ENCODE data around the gene CATSPERZ. TPM values are rescaled to one million over a fixed set of nuclear protein-coding genes. Genes with fewer than 3 reads are reported as not detected.

Gene CATSPERZ
- total RNA-seq, 1 donor from 2014 or later = not detected

DNA sequence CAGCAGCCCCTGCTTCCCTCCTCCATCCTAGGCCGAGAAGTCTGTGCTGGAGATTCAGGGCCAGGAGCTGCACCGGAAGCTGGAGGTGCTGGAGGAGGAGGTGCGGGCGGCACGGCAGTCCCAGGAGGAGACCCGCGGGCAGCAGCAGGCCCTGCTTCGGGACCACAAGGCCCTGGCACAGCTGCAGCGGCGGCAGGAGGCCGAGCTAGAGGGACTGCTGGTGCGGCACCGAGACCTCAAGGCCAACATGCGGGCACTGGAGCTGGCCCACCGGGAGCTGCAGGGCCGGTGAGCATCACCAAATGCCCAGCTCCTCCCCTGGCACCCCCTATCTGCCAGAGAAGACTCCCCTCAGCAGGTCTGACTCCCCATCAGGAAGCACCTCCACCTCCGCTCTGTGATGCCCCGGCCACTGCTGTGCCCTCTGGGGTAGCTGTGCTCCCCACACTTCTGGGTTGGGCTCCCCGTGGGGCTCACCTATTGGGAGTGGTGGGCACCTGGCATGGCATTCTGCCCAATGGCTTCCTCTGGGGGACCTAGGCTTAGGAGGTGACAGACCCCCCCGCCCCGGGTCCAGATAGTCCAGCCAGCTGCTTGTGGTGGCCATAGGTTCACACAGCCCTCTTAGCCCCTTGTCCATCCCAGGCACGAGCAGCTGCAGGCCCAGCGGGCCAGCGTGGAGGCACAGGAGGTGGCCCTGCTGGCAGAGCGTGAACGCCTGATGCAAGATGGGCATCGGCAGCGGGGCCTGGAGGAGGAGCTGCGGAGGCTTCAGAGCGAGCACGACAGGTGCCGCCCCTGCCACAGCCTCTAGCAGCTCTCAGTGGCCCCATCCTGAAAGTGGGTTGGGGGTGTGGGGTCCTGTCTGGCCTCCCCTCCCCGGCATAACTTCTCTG, 52.2 kb downstream of the CATSPERZ start:
- Histone ChIP-seq H3K27me3 (no peaks in the 10 kb centered on the region), H3K9me3 (no peaks in the 10 kb centered on the region), H3K4me3 (no peak overlapping the region), H3K4me1 (peaks cover 21% of the 10 kb centered on the region), H3K36me3 (no peaks in the 10 kb centered on the region), H3K27ac (no peak overlapping the region)
- TF ChIP-seq, protein P1, sequence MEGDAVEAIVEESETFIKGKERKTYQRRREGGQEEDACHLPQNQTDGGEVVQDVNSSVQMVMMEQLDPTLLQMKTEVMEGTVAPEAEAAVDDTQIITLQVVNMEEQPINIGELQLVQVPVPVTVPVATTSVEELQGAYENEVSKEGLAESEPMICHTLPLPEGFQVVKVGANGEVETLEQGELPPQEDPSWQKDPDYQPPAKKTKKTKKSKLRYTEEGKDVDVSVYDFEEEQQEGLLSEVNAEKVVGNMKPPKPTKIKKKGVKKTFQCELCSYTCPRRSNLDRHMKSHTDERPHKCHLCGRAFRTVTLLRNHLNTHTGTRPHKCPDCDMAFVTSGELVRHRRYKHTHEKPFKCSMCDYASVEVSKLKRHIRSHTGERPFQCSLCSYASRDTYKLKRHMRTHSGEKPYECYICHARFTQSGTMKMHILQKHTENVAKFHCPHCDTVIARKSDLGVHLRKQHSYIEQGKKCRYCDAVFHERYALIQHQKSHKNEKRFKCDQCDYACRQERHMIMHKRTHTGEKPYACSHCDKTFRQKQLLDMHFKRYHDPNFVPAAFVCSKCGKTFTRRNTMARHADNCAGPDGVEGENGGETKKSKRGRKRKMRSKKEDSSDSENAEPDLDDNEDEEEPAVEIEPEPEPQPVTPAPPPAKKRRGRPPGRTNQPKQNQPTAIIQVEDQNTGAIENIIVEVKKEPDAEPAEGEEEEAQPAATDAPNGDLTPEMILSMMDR (IDR thresholded peaks at IDR 0.05) = no peak
- intact Hi-C loops (cut with DNase I) = loop anchor here (5.0 kb wide), 1 partner anchor 35 kb away; the partner anchor contains the start of genes PRDX5 and TRMT112
- DNase-seq (ENCODE audit: extremely low spot score in 2 of 2) = no peak

DNA sequence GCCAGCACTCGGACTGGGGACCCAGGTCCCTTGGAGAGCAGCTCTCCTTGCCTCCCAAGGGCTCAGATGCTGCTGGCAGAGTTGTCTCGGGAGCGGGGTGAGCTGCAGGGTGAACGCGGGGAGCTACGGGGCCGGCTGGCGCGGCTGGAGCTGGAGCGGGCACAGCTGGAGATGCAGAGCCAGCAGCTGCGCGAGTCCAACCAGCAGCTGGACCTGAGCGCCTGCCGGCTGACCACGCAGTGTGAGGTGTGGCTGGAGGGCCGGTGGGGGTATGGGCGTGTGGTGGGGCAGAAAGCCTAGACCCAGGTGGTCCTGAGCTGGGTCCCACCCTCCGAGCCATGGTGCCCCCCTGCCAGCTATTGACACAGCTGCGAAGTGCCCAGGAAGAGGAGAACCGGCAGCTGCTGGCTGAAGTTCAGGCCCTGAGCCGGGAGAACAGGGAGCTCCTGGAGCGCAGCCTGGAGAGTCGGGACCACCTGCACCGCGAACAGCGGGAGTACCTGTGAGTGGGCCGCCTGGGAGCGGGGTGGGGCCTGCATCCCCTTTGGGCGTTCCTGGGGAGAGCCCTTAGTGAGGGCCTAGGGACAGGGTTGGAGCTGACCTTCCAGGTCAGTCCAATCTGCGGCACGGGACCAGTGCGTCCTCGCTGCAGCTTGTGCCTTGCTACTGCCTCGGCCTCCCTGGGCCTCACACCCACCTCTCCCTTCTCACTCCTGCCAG, 53.0 kb downstream of the CATSPERZ start:
- TF ChIP-seq, protein P1 (IDR thresholded peaks at IDR 0.05) = no peak
- TF ChIP-seq POLR2A (IDR thresholded peaks at IDR 0.05) = no peak
- TF ChIP-seq POLR2AphosphoS5 (IDR thresholded peaks at IDR 0.05; ENCODE audit: insufficient read depth in 1 of 2, low read depth in 1 of 2) = no peak
- no peak overlapping the region for H3K4me3 ChIP-seq
- no peak overlapping the region for H3K27ac ChIP-seq
- H3K27me3 ChIP-seq = no peaks in the 10 kb centered on the region
- DNase-seq (ENCODE audit: extremely low spot score in 2 of 2) = no peak
- no peaks in the 10 kb centered on the region for H3K36me3 ChIP-seq
- peaks cover 29% of the 10 kb centered on the region for H3K4me1 ChIP-seq
- no peaks in the 10 kb centered on the region for H3K9me3 ChIP-seq
- intact Hi-C loops (cut with DNase I) = loop anchor here (5.0 kb wide), 1 partner anchor 36 kb away; the partner anchor contains the start of genes PRDX5 and TRMT112

DNA sequence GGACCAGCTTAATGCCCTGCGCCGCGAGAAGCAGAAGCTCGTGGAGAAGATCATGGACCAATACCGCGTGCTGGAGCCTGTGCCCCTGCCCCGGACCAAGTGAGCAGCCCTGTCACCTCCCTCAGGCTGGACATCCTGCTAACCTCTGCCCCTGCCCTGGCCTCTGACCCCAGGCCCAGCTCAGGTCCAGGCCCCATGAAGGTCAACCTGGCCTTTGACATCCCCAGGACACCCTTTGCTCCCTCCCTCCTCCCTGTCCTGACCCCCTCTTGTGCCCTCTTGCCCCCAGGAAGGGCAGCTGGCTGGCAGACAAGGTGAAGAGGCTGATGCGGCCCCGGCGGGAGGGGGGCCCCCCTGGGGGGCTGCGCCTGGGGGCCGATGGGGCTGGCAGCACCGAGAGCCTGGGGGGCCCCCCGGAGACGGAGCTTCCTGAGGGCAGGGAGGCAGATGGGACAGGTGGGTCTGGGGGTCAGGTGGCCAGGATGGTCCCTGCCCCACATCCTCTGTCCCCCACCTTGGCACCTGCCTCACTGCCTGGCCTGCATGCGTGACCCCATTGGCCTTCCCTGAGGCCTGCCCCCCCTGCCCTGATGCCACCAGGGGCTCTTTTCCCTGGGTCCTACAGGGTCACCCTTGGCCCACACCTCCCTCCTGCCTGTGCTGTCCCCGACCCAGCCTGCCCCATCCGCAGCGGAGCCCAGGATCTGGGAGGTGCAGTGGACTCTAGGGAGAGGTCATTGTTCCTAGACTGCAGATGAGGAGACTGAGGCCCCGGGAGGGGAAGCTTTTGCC, 53.8 kb downstream of the CATSPERZ start:
- Histone ChIP-seq H3K4me1 (peaks cover 27% of the 10 kb centered on the region), H3K27me3 (no peaks in the 10 kb centered on the region), H3K9me3 (no peaks in the 10 kb centered on the region), H3K27ac (no peak overlapping the region), H3K4me3 (no peak overlapping the region), H3K36me3 (no peaks in the 10 kb centered on the region)
- no peak for DNase-seq (ENCODE audit: extremely low spot score in 2 of 2)
- intact Hi-C loops (cut with DNase I) = loop anchor here (5.0 kb wide), 1 partner anchor 37 kb away; the partner anchor contains the start of genes PRDX5 and TRMT112
- TF ChIP-seq, protein P1 (IDR thresholded peaks at IDR 0.05) = no peak
- TF ChIP-seq POLR2A (IDR thresholded peaks at IDR 0.05) = no peak
- no peak for TF ChIP-seq POLR2AphosphoS5 (IDR thresholded peaks at IDR 0.05; ENCODE audit: insufficient read depth in 1 of 2, low read depth in 1 of 2)

Small RNA genes lying within 50 kb of the gene (microRNA-seq; reads per million reads assigned to microRNA genes)
- not detected for gene MIR7155 (ENCODE audit: borderline number of aligned reads, borderline replicate concordance)

Small RNA genes lying within 50 kb of the gene (small RNA-seq; reads per million reads assigned to genes)
- not detected for gene MIR7155
- not detected for gene RF00019

Other genes with a start within 250 kb of the CATSPERZ start
- gene MACROD1, start 134.2 kb upstream of the CATSPERZ start, total RNA-seq = 61.4 TPM
- gene STIP1, start 114.2 kb upstream of the CATSPERZ start, total RNA-seq = 91.3 TPM
- 24.3 TPM for gene FERMT3, start 93.6 kb upstream of the CATSPERZ start, total RNA-seq
- 27.7 TPM for gene TRPT1, start 74.2 kb upstream of the CATSPERZ start, total RNA-seq
- 38.8 TPM for gene NUDT22, start 74.1 kb upstream of the CATSPERZ start, total RNA-seq
- gene DNAJC4, start 69.8 kb upstream of the CATSPERZ start, total RNA-seq = 43.7 TPM
- gene VEGFB, start 65.8 kb upstream of the CATSPERZ start, total RNA-seq = 44.9 TPM
- 66.0 TPM for gene FKBP2, start 59.3 kb upstream of the CATSPERZ start, total RNA-seq
- gene PPP1R14B, start 53.4 kb upstream of the CATSPERZ start, total RNA-seq = 85.2 TPM
- gene PLCB3, start 48.8 kb upstream of the CATSPERZ start, total RNA-seq = 33.1 TPM
- gene BAD, start 15.7 kb upstream of the CATSPERZ start, total RNA-seq = 83.5 TPM
- 20.6 TPM for gene GPR137, start 14.5 kb upstream of the CATSPERZ start, total RNA-seq
- gene KCNK4, start 9.1 kb upstream of the CATSPERZ start, total RNA-seq = 0.98 TPM
- 44.4 TPM for gene ESRRA, start 5.2 kb downstream of the CATSPERZ start, total RNA-seq
- 195 TPM for gene TRMT112, start 17.2 kb downstream of the CATSPERZ start, total RNA-seq
- gene PRDX5, start 17.8 kb downstream of the CATSPERZ start, total RNA-seq = 229 TPM
- gene CCDC88B, start 39.8 kb downstream of the CATSPERZ start, total RNA-seq = 7.9 TPM
- gene RPS6KA4, start 58.8 kb downstream of the CATSPERZ start, total RNA-seq = 39.3 TPM